Adrenal gland (tissue), 12 donors: ENCODE data around the gene TMEM141. TPM values are rescaled to one million over a fixed set of nuclear protein-coding genes. Genes with fewer than 3 reads are reported as not detected.

Experiments
- DNase-seq, 7 donors: peaks; one replicate each; pipeline ENCODE4 v3.0.0-alpha.2; 2019 to 2020
- H3K27ac ChIP-seq, 5 donors: fragments of 200-600 bp; sonication (generic) in 4 of 5; 1 replicate in 3 of 5; 2 replicates in 2 of 5; pipeline versions ENCODE4 v1.5.1 to v1.8.0; 2016 to 2020; ENCODE audit warnings: mild to moderate bottlenecking in 1 of 5
- H3K27me3 ChIP-seq: fragments of 200-600 bp; 2 replicates; pipeline ENCODE4 v1.8.0; 2021
- H3K36me3 ChIP-seq, 2 donors: fragments of 200-600 bp; replicated peaks in 1 of 2; 1 replicate in 1 of 2; 2 replicates in 1 of 2; pipeline versions ENCODE4 v1.5.1 to v1.8.0; 2018 to 2022
- H3K4me1 ChIP-seq, 2 donors: fragments of 200-600 bp; replicated peaks in 1 of 2; 1 replicate in 1 of 2; 2 replicates in 1 of 2; pipeline versions ENCODE4 v1.5.1 to v1.8.0; 2018 to 2021
- H3K4me3 ChIP-seq, 4 donors: fragments of 200-600 bp; sonication (generic) in 3 of 4; one replicate each; pipeline ENCODE4 v1.5.1; 2016 to 2018
- H3K9me3 ChIP-seq, 3 donors: fragments of 200-600 bp; sonication (generic) in 1 of 3; replicated peaks in 1 of 3; 1 replicate in 2 of 3; 2 replicates in 1 of 3; pipeline versions ENCODE4 v1.5.1 to v1.8.0; 2016 to 2021
- POLR2A ChIP-seq, 2 donors: fragments of 450-650 bp; IDR thresholded peaks; one replicate each; pipeline ENCODE4 v1.6.1; 2017; ENCODE audit warnings: antibody characterized with exemption in 2 of 2, mild to moderate bottlenecking in 2 of 2, moderate library complexity in 1 of 2
- WGBS, 4 donors: extraction: QIAGEN DNeasy Blood & Tissue Kit in 2 of 4; methylation state at CpG; one replicate each; pipeline versions ENCODE4 v1.1.5 to v1.1.7; 2013 to 2017; 5-methylcytosine and 5-hydroxymethylcytosine counted together
- intact Hi-C, 2 donors: fragments of 100-400 bp; cut with DNase I; formaldehyde crosslinking; loops; one replicate each; pipeline versions ENCODE4 v1.14.1 to v1.15.0; 2022 to 2023
- polyA plus RNA-seq, 3 donors: library from polyadenylated mRNA; stranded (reverse); fragments of 200-250 nt in 2 of 3; fragments of 350-450 nt in 1 of 3; fragmentation: Illumina TruSeq in 1 of 3; extraction: RNeasy Lipid Tissue Mini Kit (QIAGEN cat#74804) in 1 of 3; gene quantifications; one replicate each; pipeline ENCODE4 v1.2.3, GENCODE V29; 2013 to 2014
- total RNA-seq, 9 donors: library from RNA; depleted of rRNA in 4 of 9; stranded (reverse); fragments of >200 nt in 4 of 9; fragments of 120-200 nt in 1 of 9; fragmentation: NEBNext Ultra II Directional in 1 of 9; extraction: Animal tissue kit (Norgen Biotek cat#: 25700) in 1 of 9; gene quantifications; one replicate each; pipeline versions ENCODE4 v1.1.0 to v1.2.4, GENCODE V29; 2013 to 2023
- TF ChIP-seq, protein P1 (sequence below), 6 experiments: fragments of 450-650 bp in 4 of 6; fragments of 200-600 bp in 2 of 6; sonication (generic) in 1 of 6; IDR thresholded peaks; 1 replicate in 5 of 6; 2 replicates in 1 of 6; pipeline versions ENCODE4 v1.5.1 to v1.8.0; 2016 to 2021; ENCODE audit warnings: antibody characterized with exemption in 6 of 6, mild to moderate bottlenecking in 2 of 6, moderate library complexity in 1 of 6
- donor health status: healthy with polysubstance abuse.
- donor health status: Bipolar disorder and iron deficiency.
- donor health status: DM: yes; HTN: yes; CAD: no.
- donor health status: DM: no; HTN: no; CAD: no.
- donor health status: DM: no; HTN: no; CAD: no.
- donor health status: DM: yes; HTN: yes; CAD: no.

Gene TMEM141
- total and polyA plus RNA-seq, 12 donors = 31.3 to 94.8 (median 58.9) TPM

DNA sequence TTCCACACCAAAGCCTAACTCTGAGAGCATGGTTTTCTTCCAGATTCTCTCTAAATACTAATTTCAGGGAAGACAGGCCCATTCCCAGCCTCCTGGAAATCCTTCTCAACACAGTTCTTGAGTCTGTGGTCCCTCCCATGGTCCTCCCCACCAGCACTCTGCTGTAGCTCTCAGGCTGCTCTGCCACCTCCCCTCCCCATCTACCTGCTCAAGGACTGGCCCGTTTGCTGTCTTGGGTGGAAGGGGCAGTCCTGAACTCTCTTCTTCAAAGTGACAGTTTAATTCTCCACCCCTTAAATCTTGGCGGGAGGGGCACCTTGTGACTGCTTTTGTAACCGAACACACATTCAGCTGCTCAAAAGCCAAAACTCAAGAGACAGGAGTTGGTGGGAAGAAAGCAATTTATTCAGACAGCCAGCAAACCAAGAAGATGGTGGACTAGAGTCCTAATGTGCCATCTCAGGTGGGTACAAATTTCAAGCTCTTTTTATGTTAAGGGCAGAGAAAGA is 19.2 kb upstream of the TMEM141 start:
- H3K27ac ChIP-seq = no peak overlapping the region
- TF ChIP-seq, protein P1, sequence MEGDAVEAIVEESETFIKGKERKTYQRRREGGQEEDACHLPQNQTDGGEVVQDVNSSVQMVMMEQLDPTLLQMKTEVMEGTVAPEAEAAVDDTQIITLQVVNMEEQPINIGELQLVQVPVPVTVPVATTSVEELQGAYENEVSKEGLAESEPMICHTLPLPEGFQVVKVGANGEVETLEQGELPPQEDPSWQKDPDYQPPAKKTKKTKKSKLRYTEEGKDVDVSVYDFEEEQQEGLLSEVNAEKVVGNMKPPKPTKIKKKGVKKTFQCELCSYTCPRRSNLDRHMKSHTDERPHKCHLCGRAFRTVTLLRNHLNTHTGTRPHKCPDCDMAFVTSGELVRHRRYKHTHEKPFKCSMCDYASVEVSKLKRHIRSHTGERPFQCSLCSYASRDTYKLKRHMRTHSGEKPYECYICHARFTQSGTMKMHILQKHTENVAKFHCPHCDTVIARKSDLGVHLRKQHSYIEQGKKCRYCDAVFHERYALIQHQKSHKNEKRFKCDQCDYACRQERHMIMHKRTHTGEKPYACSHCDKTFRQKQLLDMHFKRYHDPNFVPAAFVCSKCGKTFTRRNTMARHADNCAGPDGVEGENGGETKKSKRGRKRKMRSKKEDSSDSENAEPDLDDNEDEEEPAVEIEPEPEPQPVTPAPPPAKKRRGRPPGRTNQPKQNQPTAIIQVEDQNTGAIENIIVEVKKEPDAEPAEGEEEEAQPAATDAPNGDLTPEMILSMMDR (IDR thresholded peaks at IDR 0.05) = no peak
- TF ChIP-seq POLR2A (IDR thresholded peaks at IDR 0.05) = no peak
- H3K27me3 ChIP-seq = peaks cover 6% of the 10 kb centered on the region
- WGBS, 4 donors = 65 to 84% (median 78%) methylated on average over 3 of the region's 3 CpGs
- no peak for DNase-seq
- no peaks in the 10 kb centered on the region for H3K9me3 ChIP-seq
- intact Hi-C loops = no loop called here
- no peak overlapping the region for H3K4me3 ChIP-seq
- H3K4me1 ChIP-seq = no peaks in the 10 kb centered on the region
- no peaks in the 10 kb centered on the region for H3K36me3 ChIP-seq

DNA sequence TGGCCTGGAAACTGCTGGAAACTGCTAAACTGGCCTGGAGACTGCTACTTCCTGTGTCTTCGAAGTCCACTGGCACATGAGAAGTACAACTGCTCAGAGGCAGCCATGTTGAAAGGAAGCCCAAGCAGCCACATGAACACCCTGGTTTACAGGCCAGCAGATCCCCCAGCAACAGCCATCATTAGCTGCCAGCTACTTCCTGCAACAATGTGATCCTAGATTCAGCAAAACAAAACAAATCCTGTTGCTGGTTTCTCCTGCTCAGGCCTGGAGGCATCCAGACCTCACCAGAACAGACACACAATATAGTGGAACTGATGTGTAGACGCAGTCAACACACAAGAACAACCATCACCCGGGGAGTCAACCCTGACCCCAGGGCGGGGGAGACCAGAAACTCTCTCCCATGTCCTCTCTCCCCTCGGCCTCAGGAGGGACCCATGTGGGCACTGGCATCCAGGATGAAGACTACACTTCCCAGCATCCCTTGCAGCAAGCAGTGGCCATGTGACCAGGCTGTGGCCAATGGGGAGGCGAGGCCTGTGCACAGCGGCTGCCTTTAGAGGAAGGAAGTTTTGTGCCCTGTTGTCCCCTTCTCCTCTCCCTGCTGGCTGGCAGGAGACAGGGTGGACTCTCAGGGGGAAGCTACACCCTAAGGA is 17.6 kb upstream of the TMEM141 start:
- 77 to 92% (median 86%) methylated on average over 5 to 7 of the region's 7 CpGs for WGBS, 4 donors
- no peak for DNase-seq
- no peaks in the 10 kb centered on the region for H3K4me1 ChIP-seq

DNA sequence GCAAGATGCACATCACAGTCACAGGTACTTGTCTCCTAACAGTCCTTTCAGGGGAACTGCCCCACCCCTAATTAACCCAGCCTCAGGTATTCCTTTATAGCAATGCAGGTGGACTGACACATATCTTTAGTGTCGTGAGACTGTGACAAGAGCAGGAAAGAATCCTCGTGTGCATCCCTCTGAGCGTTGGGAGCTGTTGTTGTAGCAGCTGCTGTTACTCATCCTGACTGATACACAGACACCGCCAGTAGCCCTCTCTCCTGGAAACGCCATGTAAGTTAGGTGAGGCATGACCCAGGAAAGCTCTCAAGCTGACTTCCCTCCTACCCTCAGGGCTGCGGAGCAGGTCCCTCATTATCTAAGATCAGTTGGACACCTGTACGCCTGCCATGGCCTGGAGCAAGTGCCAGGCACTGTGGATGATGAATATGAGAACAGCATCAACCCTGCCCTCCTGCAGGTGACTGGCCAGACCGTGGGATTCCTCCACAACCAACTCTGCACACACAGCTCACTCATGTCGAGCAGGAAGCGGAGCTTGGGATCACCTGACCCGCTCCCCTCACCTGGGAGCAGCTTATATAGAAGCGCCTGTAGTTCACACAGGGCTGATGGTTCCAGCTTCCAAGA is 16.6 kb upstream of the TMEM141 start:
- H3K36me3 ChIP-seq = no peaks in the 10 kb centered on the region
- DNase-seq = no peak
- H3K9me3 ChIP-seq = no peaks in the 10 kb centered on the region
- no peaks in the 10 kb centered on the region for H3K27me3 ChIP-seq
- no peak overlapping the region for H3K4me3 ChIP-seq
- H3K27ac ChIP-seq = no peak overlapping the region
- WGBS, 4 donors = 86 to 95% (median 92%) methylated on average over 10 to 12 of the region's 12 CpGs
- H3K4me1 ChIP-seq = no peaks in the 10 kb centered on the region
- no peak for TF ChIP-seq POLR2A (IDR thresholded peaks at IDR 0.05)
- TF ChIP-seq, protein P1 (IDR thresholded peaks at IDR 0.05) = no peak
- intact Hi-C loops = no loop called here

More for the DNA sequence above, 17.6 kb upstream of the TMEM141 start:
- H3K27ac ChIP-seq = no peak overlapping the region
- no peaks in the 10 kb centered on the region for H3K27me3 ChIP-seq
- no peaks in the 10 kb centered on the region for H3K36me3 ChIP-seq
- no peaks in the 10 kb centered on the region for H3K9me3 ChIP-seq
- intact Hi-C loops = no loop called here
- no peak overlapping the region for H3K4me3 ChIP-seq
- TF ChIP-seq, protein P1 (IDR thresholded peaks at IDR 0.05) = no peak
- no peak for TF ChIP-seq POLR2A (IDR thresholded peaks at IDR 0.05)

DNA sequence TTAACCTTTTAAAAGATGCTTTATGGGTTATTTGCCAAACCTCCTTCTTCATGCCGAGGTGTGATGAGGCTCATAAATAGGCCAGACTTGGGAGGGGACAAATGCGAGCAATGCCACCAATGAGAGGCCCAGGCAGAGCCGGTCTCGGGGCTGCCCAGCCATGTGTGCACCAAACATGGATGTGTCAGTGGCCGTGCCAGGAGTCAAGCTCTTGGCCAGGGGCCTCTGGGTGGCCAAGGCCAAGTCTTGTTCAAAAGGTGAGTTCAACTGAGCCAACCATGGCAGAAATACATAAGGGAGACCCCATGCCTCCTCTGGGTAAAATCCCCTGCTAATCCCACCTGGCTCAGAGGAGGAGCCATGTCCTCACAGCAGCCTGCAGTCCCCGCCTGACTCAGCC is 16.0 kb upstream of the TMEM141 start:
- no peaks in the 10 kb centered on the region for H3K9me3 ChIP-seq
- H3K4me3 ChIP-seq = no peak overlapping the region
- no peaks in the 10 kb centered on the region for H3K27me3 ChIP-seq
- H3K27ac ChIP-seq = no peak overlapping the region
- intact Hi-C loops = no loop called here
- 71 to 94% (median 87%) methylated on average over 6 of the region's 6 CpGs for WGBS, 4 donors
- H3K36me3 ChIP-seq = no peaks in the 10 kb centered on the region
- TF ChIP-seq, protein P1 (IDR thresholded peaks at IDR 0.05) = no peak
- no peak for TF ChIP-seq POLR2A (IDR thresholded peaks at IDR 0.05)
- H3K4me1 ChIP-seq = no peaks in the 10 kb centered on the region
- no peak for DNase-seq
